Daoy (cell line): ENCODE data around the gene DZIP1. TPM values are rescaled to one million over a fixed set of nuclear protein-coding genes. Genes with fewer than 3 reads are reported as not detected.

Experiments
- DNase-seq: peaks from one replicate; pipeline ENCODE4 v3.0.0-alpha.2; 2015; ENCODE audit warnings: low read depth
- total RNA-seq: library from RNA; depleted of rRNA; stranded (reverse); fragments of >200 nt; shearing (Covaris generic); gene quantifications from 2 replicates; pipeline ENCODE4 v1.2.3, GENCODE V29; 2014; rRNA removed

Gene DZIP1
- total RNA-seq, 1 experiment from 2014 or later, result 14.1 TPM

GRCh38 chr13:95546919-95547318 is 97.6 kb downstream of the DZIP1 start:
- no peak for DNase-seq

- no peak for DNase-seq
Observed at GRCh38 chr13:95544293-95544692, 100.2 kb downstream of the DZIP1 start.

GRCh38 chr13:95541911-95542474 is 102.5 kb downstream of the DZIP1 start:
- DNase-seq, result no peak

GRCh38 chr13:95541308-95541707 is 103.2 kb downstream of the DZIP1 start:
- no peak for DNase-seq

GRCh38 chr13:95540888-95541287 is 103.6 kb downstream of the DZIP1 start:
- no peak for DNase-seq

GRCh38 chr13:95536632-95537241 is 107.8 kb downstream of the DZIP1 start:
- no peak for DNase-seq

GRCh38 chr13:95535243-95535642 is 109.3 kb downstream of the DZIP1 start:
- peak; percentile 92 for DNase-seq

- peak; percentile 52 for DNase-seq
Observed at GRCh38 chr13:95533545-95534160, 110.9 kb downstream of the DZIP1 start.

GRCh38 chr13:95530178-95530577 is 114.3 kb downstream of the DZIP1 start:
- DNase-seq, result peak; percentile 92

Other genes with a start within 250 kb of the DZIP1 start
- not detected in 2 replicates for gene CLDN10, start 92.0 kb downstream of the DZIP1 start, total RNA-seq
- 19.4 and 25.6 TPM in 2 replicates for gene DNAJC3, start 32.4 kb upstream of the DZIP1 start, total RNA-seq